ENCODE results near the gene AP4B1.
"Not testable (repeated sequence)": the region's sequence is repeated elsewhere in the genome, so short reads cannot be mapped to it uniquely, and the experiment has no call there.

Gene AP4B1

GRCh38 chr1:113855630-113856400 lies 48.8 kb downstream of the AP4B1 start:
- DNase-seq = no peak

GRCh38 chr1:113854234-113854633 lies 50.4 kb downstream of the AP4B1 start:
- DNase-seq = no peak

GRCh38 chr1:113852694-113853093 lies 51.9 kb downstream of the AP4B1 start:
- DNase-seq = not testable (repeated sequence)

- no peak for DNase-seq
Measured at GRCh38 chr1:113850127-113850796, 54.3 kb downstream of the AP4B1 start.

- DNase-seq = no peak
Measured at GRCh38 chr1:113849072-113849471, 55.5 kb downstream of the AP4B1 start.

- DNase-seq = peak; percentile 9
Measured at GRCh38 chr1:113846391-113847035, 58.1 kb downstream of the AP4B1 start.

Measured in DMS53 (cell line).